ENCODE measurements around the gene YBX2. TPM values are rescaled to one million over a fixed set of nuclear protein-coding genes. Genes with fewer than 3 reads are reported as not detected.

Gene YBX2
- total RNA-seq, 1 experiment from 2014 or later: 24.0 TPM

- Mint-ChIP-seq H3K27ac (peak overlapping the region in 1 of 3 experiments; percentile 82; a peak in 3 of 7 replicates), H3K9me3 (no peaks in the 10 kb centered on the region), H3K27me3 (ENCODE audit: low read depth) (no peaks in the 10 kb centered on the region), H3K4me3 (peak overlapping the region; percentile 90 to 95), H3K4me1 (peaks cover 31 to 34% of the 10 kb centered on the region in 2 experiments), H3K36me3 (ENCODE audit: insufficient read depth in 1 of 3, low read depth in 3 of 3) (peaks cover 21 to 39% (median 33%) of the 10 kb centered on the region in 3 experiments)
- Histone ChIP-seq H3K79me2 (ENCODE audit: insufficient read depth, low read length) (peaks cover 23% of the 10 kb centered on the region; the same call in 1 of the 2 replicates), H3K4ac (ENCODE audit: low read depth, low read length) (no peak overlapping the region), H2AK5ac (ENCODE audit: insufficient read length, low read length) (no peak overlapping the region), H4K20me1 (ENCODE audit: control insufficient read depth, insufficient read depth, insufficient read length) (no peaks in the 10 kb centered on the region), H3T11ph (ENCODE audit: low read length) (no peak overlapping the region), H4K5ac (ENCODE audit: insufficient read length, low read depth, low read length) (no peak overlapping the region), H3K9me3 (ENCODE audit: control insufficient read depth, low read depth, low read length) (no peaks in the 10 kb centered on the region), H2BK12ac (ENCODE audit: insufficient read length, low read depth, low read length) (no peak overlapping the region), H2BK5ac (ENCODE audit: insufficient read length, low read length) (no peak overlapping the region), H3K18ac (ENCODE audit: insufficient read length, low read depth, low read length) (no peak overlapping the region), H3K23ac (ENCODE audit: insufficient read length, low read depth, low read length) (no peak overlapping the region), H2BK20ac (ENCODE audit: low read depth, low read length, poor library complexity, severe bottlenecking) (no peak overlapping the region), H3K23me2 (ENCODE audit: insufficient read length, low read depth, low read length, poor library complexity, severe bottlenecking) (peaks cover 6% of the 10 kb centered on the region), H3K4me2 (ENCODE audit: insufficient read depth, insufficient read length, low read length) (peak overlapping the region; percentile 79), H2BK15ac (ENCODE audit: low read depth, low read length) (no peak overlapping the region), H3K27me3 (ENCODE audit: insufficient read depth, low read length) (no peaks in the 10 kb centered on the region), H3K14ac (ENCODE audit: insufficient read depth, low read length) (no peak overlapping the region), H3K4me1 (ENCODE audit: insufficient read depth, low read length) (no peaks in the 10 kb centered on the region; the same call in 1 of the 2 replicates), H4K8ac (replicated peaks; ENCODE audit: insufficient read length, low read depth, low read length) (no peak overlapping the region), H2AFZ (ENCODE audit: low read length) (no peak overlapping the region), H3K27ac (ENCODE audit: insufficient read length, low read depth, low read length) (no peak overlapping the region), H4K91ac (ENCODE audit: insufficient read length, low read depth, low read length) (no peak overlapping the region), H3K79me1 (ENCODE audit: insufficient read depth, low read depth, low read length, poor library complexity, severe bottlenecking) (peaks cover 13% of the 10 kb centered on the region), H3K56ac (ENCODE audit: insufficient read length, low read depth, low read length) (no peak overlapping the region), H3K9ac (ENCODE audit: extremely low read depth, insufficient read length, low read length) (no peak overlapping the region), H2BK120ac (ENCODE audit: low read depth, low read length, poor library complexity, severe bottlenecking) (no peak overlapping the region)
- no peak for TF ChIP-seq CTCF (conservative IDR thresholded peaks at IDR 0.05)
- no CpG with 5 or more reads among the region's 7 CpGs for WGBS (ENCODE audit: extremely low coverage, insufficient read length, low lambda C conversion rate)
- no peak for DNase-seq
Measured at GRCh38 chr17:7249830-7250229, 44.6 kb downstream of the YBX2 start.

All from H9 (cell line).